ENCODE data around the gene CPNE5.

DNA sequence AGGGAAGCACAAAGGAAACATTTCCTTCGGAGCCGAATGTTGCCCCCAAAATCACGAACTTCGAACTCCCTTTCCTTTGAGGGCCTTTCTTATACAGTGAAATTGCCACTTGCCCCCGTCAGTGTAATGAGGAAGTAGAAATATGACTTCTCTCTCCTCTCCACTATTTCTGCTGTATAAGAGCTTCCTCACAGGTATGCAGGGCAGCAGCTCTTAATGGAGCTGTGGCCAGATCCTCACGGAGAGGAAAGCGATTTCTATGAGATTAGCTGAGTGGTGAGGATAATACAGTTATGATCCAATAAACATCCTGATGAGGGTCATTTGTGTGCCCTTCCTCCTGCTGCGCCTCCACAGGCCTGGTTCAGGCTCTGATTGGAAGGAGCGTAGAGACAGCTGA, 10.8 kb upstream of the CPNE5 start:
- no peak for TF ChIP-seq POLR2A (IDR thresholded peaks at IDR 0.05)
- TF ChIP-seq, protein P1, sequence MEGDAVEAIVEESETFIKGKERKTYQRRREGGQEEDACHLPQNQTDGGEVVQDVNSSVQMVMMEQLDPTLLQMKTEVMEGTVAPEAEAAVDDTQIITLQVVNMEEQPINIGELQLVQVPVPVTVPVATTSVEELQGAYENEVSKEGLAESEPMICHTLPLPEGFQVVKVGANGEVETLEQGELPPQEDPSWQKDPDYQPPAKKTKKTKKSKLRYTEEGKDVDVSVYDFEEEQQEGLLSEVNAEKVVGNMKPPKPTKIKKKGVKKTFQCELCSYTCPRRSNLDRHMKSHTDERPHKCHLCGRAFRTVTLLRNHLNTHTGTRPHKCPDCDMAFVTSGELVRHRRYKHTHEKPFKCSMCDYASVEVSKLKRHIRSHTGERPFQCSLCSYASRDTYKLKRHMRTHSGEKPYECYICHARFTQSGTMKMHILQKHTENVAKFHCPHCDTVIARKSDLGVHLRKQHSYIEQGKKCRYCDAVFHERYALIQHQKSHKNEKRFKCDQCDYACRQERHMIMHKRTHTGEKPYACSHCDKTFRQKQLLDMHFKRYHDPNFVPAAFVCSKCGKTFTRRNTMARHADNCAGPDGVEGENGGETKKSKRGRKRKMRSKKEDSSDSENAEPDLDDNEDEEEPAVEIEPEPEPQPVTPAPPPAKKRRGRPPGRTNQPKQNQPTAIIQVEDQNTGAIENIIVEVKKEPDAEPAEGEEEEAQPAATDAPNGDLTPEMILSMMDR (IDR thresholded peaks at IDR 0.05), result no peak
